ENCODE results near the gene XAB2.

The XAB2 gene

DNA sequence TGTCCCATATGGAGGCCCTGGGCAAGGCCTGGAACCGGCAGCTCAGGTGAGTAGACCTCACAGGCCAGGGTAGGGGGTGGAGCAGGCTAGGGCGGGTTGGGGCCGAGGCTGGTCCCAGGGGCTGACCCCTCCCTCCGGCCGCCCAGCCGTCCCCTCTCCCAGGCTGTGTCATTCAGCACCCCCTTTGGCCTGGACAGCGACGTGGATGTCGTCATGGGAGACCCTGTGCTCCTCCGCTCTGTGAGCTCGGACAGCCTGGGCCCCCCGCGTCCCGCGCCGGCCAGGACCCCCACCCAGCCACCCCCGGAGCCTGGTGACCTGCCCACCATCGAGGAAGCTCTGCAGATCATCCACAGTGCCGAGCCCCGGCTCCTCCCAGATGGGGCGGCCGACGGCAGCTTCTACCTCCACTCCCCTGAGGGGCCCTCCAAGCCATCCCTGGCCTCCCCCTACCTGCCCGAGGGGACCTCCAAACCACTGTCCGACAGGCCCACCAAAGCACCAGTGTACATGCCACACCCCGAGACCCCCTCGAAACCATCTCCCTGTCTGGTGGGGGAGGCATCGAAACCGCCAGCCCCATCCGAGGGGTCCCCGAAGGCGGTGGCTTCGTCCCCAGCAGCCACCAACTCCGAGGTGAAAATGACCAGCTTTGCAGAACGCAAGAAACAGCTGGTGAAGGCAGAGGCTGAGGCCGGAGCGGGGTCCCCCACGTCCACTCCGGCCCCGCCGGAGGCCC, 17.6 kb downstream of the XAB2 start:
- no peak for DNase-seq (ENCODE audit: low read depth in 2 of 2)

DNA sequence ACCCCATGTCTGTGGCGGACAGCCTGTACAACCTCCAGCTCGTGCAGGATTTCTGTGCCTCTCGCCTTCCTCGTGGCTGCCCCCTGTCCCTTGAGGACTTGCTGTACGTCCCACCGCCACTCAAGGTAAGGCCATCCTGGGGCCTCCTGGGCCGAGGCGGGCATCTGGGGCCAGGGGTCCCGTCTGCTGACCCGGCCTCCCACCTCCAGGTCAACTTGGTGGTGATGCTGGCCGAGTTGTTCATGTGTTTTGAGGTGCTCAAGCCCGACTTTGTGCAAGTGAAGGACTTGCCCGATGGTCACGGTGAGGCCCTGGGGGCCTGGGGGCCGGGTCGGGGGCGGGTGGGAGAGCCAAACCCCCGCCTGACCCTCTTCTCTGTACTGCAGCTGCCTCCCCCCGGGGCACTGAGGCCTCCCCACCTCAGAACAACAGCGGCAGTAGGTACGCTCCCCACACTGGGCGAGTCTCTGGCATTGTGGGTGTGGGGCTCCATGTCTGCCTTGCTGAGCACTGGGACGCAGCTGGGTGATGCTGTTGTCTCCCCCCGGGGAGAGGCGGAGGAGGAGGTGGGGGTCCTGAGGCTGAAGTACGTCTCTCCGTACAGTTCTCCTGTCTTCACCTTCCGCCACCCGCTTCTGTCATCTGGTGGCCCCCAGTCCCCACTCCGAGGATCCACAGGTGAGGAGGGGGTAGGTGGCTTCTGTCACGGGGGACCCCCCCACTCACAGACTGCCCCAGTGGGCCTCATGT, 18.7 kb downstream of the XAB2 start:
- no peak for DNase-seq (ENCODE audit: low read depth in 2 of 2)

DNA sequence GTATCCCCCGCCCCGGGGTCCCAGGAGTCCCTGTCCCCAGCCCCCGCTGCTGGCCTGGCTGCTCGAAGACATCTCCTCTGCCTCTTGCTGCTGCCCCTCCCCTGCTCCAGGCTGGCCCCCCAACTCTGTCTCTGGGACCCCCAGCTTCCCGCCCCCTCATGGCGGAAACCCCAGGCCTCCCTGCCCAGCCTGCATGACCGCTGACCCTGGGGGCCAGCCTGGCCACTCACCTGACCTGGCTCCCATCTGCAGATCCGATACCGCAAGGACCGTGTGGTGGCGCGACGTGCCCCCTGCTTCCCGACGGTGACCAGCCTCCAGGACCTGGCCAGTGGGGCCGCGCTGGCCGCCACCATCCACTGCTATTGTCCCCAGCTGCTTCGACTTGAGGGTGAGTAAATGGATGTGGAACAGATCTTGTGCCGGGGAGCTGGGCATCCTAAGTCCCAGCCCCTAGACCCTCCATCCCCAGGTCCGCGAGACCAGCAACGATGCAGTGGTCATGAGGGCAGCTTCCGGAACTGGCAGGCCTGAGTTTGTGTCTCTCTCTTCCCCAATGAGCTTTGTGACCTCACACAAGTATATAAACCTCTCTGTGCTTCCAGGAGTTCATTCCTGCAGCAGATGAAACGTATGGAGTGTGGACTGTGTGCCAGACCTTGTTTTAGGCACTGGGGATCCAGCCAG, 21.3 kb downstream of the XAB2 start:
- no peak for DNase-seq (ENCODE audit: low read depth in 2 of 2)

DNA sequence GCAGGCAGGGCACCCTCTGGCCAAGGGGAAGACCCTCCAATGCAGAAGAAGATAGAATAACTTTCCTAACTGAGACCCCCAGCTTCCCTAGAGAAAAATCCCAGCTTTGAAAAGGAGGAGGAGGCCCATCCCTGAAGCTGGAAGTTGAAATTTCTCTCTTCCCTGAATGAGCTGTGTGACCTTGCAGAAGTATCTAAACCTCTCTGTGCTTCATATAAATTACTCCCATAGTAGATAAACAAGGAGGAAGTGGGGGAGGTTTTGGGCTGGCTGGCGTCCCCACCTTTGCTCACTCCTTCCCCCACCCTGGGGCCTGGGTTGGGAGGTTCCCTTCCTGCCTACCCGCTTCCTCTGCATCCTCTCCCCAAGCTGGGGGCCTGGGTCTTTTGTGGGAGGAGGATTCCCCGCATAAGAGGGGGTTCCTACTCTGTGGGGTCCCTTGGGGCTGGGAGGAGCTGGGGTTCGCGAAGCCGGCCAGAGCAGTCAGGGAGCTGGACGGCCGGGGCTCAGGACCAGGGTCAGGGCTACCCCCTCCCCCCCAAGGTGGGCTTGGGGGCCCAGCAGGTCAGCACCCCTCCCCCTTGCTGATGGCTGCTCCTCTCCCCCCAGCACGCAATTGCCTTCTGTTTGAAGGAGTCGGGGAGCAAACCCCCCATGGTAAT, 22.0 kb downstream of the XAB2 start:
- DNase-seq (ENCODE audit: low read depth in 2 of 2), result no peak

DNA sequence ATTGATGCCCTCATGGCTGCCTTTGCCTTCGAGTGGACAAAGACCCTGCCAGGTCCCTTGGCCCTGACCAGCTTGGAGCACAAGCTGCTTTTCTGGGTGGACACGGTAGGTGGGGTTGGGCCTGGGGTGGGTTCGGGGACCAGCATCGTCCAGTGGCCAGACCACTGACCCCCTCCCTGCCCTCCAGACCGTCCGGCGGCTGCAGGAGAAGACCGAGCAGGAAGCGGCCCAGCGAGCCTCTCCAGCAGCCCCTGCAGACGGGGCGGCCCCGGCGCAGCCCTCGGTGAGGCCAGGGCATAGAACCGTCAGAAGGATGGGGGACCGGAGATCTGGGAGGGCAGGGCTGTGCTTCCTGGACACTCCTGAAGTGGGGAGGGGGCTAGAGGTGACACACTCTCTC, 23.1 kb downstream of the XAB2 start:
- DNase-seq (ENCODE audit: low read depth in 2 of 2), result no peak

DNA sequence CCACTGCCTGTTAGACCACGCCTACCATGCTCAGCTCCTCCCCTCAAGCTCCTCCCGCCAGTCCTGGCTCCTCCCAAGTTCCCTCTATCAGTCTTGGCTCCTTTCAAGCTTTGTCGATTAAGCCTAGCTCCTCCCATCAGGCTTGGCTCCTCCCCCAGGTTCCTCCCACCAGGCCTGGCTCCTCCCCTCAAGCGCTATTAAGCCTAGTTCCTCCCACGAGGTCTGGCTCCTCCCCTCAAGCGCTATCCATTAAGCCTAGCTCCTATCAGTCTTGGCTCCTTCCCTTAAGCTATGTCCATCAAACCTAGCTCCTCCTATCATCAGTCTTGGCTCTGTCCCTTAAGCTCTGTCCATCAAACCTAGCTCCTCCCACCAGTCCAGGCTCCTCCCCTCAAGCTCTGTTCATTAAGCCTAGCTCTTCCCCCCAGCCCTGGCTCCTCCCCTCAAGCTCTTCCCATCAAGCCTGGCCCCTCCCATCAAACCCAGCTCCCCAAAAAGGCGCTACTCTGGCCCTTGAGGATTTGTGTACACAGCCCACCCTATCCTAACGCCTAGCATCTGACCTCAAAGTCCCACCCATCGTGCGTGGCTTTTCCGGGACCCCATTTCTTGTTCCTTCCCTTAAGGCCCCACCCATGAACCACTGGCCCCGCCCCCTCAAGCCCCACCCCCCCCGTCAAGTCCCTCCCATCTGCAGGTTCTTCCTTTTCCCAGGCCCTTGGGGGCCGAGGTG, 23.7 kb downstream of the XAB2 start:
- DNase-seq (ENCODE audit: low read depth in 2 of 2), result peak in 1 of 2 experiments; percentile 40

DNA sequence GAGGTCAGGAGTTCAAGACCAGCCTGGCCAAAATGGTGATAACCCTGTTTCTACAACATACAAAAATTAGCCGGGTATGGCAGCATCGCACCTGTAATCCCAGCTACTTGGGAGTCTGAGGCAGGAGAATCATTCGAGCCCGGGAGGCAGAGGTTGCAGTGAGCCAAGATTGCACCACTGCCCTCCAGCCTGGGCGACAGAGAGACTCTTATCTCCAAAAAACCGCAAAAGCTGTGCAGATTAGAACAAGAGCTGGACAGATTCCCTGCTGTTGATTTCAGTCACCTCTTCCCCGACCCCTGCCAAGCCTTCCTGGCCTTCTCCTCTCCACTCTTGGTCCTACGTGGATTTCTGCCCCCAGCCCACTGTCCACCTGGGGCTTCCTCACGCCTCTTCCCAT, 25.4 kb downstream of the XAB2 start:
- DNase-seq (ENCODE audit: low read depth in 2 of 2), result no peak

DNA sequence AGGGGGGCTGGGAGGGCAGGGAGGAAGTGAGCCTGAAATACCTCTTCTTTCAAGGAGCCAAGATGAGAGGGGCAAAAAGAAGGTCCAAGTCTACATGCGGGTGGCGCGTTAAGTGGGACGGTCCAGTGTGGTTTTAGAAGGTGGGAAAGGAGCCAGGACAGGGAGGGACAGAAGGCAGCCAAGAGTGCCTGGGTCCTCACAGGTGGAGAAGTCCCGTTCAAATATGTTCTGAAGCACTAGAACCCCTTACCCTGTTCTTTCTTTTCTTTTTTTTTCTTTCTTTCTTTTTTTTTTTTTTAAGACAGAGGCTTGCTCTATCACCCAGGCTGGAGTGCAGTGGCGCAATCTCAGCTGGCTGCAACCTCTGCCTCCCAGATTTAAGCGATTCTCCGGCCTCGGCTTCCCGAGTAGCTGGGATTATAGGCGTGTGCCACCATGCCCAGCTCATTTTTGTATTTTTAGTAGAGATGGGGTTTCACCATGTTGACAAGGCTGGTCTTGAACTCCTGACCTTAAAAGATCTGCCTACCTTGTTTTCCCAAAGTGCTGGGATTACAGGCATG, 26.3 kb downstream of the XAB2 start:
- no peak for DNase-seq (ENCODE audit: low read depth in 2 of 2)

DNA sequence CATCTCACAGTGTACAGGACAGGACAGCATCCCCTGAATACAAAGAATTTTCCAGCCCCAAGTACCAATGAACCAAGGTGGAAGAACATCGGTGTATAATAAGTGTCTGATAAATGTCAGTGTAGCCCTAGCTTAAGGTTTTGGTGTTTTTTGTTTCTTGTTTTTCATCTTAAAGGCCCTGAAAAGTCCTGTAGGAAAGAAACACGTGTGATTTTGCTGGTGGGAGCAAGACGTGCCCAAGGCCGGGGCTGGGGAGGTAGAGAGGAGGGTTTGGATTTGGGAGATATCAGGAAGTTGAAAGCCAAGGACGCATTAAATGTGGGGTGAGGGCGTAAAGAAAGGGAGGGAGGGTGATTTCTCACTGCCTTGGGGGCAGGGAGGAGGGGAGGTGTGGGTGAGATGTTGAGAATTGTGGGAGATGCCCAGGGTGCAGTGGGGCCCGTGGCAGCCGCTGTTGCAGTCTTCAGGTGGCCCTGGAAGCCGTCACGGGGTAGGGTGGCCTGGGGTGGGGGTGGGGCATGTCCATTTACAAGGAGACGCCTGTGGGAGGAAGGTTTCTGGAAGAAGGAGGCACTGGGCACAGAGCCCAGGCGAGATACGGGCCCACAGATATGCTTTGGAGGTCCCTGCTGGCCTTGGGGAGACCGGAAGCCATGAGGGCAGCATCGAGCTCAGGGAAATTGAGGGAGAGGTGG, 27.0 kb downstream of the XAB2 start:
- no peak for DNase-seq (ENCODE audit: low read depth in 2 of 2)

DNA sequence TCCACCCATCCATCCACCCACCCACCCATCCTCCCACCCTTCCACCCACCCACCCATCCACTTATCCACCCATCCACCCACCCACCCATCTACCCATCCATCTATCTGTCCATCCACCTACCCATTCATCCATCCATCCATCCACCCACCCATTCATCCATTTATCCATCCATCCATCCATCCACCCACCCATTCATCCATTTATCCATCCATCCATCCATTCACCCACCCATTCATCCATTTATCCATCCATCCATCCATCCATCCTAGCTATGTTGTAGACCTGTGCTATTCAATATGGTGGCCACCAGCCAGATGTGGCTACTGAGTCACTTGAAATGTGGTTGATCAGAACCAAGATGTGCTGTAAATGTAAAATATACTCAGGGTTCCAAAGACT, 28.6 kb downstream of the XAB2 start:
- no peak for DNase-seq (ENCODE audit: low read depth in 2 of 2)

DNA sequence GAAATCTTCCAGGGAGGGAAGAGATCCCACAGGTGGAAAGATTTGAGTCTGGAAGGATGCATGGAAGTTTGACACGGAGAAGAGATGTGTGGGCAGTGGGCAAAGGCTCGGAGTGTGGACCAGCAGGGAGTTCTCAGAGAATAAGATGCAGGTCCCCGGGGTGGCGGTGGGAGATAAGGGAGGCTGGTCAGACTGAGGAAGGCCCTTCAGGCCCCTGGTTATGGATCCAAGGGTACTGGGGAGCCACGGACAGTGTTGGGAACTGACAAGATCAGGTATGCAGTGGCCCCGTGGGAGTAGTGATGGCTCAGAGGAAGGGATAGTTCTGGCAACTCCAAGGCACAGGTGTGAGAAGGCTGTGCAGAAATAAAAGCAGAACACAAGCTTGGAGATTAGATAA, 31.2 kb downstream of the XAB2 start:
- no peak for DNase-seq (ENCODE audit: low read depth in 2 of 2)

DNA sequence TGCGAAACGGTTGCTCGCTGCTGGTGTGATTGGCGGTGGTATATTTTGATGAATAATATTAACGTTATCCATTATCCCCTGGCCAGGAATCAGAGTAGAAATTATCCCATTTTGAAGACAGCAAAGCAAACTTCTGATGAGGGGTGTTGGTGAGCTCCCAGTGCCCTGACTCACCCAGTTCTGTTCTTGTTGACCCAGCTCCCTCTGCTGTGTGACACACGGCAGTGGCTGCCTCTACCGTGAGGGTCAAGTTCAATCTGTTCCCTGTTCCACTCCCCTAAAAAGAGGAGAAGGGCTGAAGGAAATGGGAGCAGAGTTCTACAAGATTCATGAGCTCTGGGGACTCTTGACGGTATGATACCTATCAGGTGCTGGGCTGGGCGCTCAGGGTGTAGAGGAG, 31.7 kb downstream of the XAB2 start:
- DNase-seq (ENCODE audit: low read depth in 2 of 2), result no peak

DNA sequence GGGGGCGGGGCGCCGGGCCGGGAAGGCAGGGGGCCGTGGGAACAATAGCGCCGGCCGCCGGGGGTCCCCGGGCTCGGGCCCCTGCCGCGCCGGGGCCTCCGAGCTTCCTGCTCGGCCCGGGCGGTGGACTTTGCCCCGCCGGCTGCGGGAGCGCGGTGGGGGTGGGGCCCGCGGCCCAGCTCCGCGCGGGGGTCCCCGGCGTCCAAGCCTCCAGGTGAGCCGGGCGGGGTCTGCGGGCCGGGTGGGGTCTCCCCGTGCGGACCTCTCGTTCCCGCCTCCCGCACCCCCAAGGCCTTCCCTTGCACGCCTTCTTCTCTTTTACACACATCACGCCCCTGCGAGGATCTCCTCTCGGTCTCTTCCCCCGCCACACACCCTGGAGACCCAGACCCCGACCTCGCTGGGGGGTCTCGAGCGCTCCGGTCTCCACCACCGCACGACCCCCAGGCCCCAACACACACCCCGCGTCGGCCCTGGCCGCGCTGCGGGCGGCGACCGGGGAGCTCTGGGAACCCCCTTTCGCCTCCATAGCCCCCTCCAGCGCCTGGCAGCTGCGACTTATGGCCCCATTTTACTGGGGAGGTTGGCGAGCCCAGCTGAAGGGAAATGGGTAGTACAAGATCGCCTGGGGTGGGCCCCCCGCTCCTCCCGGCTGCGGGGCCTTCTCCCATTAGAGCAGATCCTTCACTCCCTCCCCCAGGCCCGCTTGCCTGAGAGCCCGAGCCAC, 33.0 kb downstream of the XAB2 start:
- no peak for DNase-seq (ENCODE audit: low read depth in 2 of 2)

DNA sequence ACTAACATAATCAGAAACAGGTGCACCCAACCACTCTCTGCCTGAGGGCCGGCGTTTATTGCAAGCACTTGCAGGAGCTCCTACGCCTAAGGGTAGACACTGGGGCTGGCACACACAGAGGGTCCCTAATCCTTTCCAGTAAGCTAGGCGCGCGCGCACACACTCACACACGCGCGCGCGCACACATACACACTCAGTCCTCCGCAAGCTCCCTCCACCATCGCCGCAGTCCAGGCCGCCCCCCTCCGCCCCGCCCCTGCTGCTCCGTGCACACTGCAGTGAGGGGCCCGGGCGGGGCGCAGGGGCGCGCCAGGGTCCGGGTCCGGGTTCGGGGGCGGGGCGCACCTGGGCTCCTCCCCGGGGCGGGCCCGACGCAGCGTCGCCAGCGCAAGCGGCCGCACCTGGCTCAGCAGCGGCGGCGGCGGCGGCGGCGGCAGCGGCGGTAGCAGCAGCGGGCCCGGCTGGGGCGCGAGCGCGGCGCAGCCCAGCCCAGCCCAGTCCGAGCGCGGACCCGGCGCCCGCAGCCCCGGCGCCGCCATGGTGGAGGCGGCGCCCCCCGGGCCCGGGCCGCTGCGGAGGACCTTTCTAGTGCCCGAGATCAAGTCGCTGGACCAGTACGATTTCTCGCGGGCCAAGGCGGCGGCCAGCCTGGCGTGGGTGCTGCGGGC, 33.7 kb downstream of the XAB2 start, which contains the start of gene CAMSAP3:
Gene CAMSAP3, plus strand, starts transcription at position 398 of the 668 bp plus-strand sequence. Its CDS starts 140 bp downstream, at position 538.
- peak in 1 of 2 experiments; percentile 18 for DNase-seq (ENCODE audit: low read depth in 2 of 2)

DNA sequence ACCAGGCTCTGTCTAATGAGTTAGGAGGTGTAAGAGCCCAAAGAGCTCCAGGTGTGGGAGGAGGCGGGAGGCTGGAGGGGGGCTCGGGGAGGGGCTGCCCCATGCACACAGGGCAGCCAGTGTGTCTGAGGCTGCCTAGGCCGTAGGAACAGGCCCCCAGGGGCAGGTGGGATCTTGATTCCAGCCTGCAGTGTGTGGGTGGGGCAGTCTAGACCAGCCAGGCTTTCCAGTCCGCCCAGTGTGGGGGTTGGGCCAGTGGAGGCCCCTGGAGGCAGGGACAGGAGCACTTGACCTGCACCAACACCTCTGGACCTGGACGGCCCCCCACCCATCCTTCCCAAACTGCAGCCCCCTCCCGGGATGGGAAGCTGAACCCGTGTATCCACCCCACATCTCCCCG, 39.1 kb downstream of the XAB2 start:
- DNase-seq (ENCODE audit: low read depth in 2 of 2), result no peak

DNA sequence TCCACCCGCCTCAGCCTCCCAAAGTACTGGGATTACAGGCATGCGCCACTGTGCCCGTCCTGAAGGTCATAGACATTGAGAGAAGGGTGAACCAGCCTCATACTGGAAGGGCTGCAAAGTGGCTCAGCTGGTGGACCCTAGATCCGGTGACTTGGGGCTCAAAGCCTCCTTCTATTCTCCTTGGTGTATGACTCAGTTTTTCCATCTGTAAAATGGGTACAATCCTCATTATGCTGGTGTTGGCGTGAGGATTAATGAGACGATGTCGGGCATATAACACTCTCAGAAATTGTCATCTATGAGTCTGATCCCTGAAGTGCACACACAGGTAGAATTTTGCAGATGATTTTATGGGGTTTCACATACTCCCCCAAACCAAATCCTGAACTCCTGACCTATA, 39.5 kb downstream of the XAB2 start:
- no peak for DNase-seq (ENCODE audit: low read depth in 2 of 2)

DNA sequence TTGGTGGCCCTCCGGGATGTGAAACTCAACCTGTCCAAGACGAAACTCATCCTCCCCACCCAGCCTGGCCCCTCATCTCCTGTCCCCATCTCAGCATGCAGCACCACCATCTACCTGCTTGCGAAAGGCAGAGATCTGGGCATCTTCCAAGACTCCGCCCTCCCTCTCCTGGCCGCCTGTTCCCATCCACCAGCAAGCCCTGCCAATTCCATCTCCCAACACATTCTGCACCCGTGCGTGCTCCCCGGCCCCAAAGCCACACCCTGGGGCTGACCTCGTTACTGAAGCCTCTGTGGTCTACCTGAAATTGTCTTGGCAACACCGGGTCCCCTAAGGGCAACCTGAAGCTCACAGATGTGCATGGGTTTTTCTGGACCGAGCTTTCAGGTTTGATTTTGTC, 46.9 kb downstream of the XAB2 start:
- no peak for DNase-seq (ENCODE audit: low read depth in 2 of 2)

DNA sequence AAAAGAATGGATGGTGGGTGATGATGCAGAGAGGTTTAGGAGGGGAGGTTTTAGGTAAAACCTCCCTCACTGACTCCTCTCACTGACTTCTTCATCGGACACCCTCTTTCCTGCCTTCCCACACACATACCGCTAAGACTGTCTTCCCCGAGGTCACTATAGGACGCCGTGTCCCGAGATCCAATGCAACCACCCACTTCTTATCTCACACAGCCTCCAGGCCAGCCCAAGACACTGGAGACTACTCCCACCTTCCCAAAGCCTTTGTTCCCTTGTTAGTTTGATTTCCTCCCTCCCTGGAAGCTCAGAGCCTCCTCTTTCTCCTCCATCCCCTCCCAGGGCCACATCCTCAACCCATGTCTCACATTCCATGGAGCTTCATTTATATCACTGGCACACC, 50.2 kb downstream of the XAB2 start:
- no peak for DNase-seq (ENCODE audit: low read depth in 2 of 2)

DNA sequence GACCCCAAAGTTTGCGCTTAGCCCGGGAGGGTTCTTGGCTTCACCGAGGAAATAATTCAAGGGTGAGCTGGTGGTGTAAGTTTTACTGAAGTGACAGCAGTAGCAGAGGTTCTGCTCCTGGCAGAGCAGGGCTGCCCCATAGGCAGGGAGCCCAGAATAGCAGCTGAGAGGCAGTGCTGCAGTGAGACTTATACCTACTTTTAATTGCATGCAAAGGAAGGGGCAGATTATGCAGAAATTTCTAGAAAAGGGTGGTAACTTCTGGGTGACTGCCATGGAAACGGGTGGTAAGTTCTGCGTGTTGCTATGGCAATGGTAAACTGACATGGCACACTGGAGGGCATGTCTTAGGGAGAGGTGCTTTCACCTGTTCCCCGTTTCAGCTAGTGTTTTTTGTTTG, 51.2 kb downstream of the XAB2 start:
- no peak for DNase-seq (ENCODE audit: low read depth in 2 of 2)

Measured in stimulated activated CD4-positive, alpha-beta T cell treated with anti-CD3 and anti-CD28 coated beads, Interleukin-12 subunit alpha, Interleukin-12 subunit beta, amount 100 ng/mL, for 24 hours (primary cell).